Measurements from ENCODE around the gene KRT6B.
"Not testable (repeated sequence)": the region's sequence is repeated elsewhere in the genome, so short reads cannot be mapped to it uniquely, and the experiment has no call there.

The KRT6B gene

GRCh38 chr12:52496054-52496453, 44.1 kb upstream of the KRT6B start:
- no peak for TF ChIP-seq CTCF (IDR thresholded peaks at IDR 0.05; ENCODE audit: borderline replicate concordance, insufficient read depth, low read depth, low read length)
- H3K4me3 ChIP-seq (ENCODE audit: low read depth, low read length): no peak overlapping the region

- no peak for TF ChIP-seq CTCF (IDR thresholded peaks at IDR 0.05; ENCODE audit: borderline replicate concordance, insufficient read depth, low read depth, low read length)
- H3K4me3 ChIP-seq (ENCODE audit: low read depth, low read length): no peak overlapping the region
Measured at GRCh38 chr12:52495389-52495788, 43.4 kb upstream of the KRT6B start.

- no peak for TF ChIP-seq CTCF (IDR thresholded peaks at IDR 0.05; ENCODE audit: borderline replicate concordance, insufficient read depth, low read depth, low read length)
- H3K4me3 ChIP-seq (ENCODE audit: low read depth, low read length): no peak overlapping the region
Measured at GRCh38 chr12:52494518-52494917, 42.6 kb upstream of the KRT6B start.

GRCh38 chr12:52494100-52494499, 42.2 kb upstream of the KRT6B start:
- no peak overlapping the region for H3K4me3 ChIP-seq (ENCODE audit: low read depth, low read length)
- TF ChIP-seq CTCF (IDR thresholded peaks at IDR 0.05; ENCODE audit: borderline replicate concordance, insufficient read depth, low read depth, low read length): no peak

GRCh38 chr12:52493172-52493571, 41.2 kb upstream of the KRT6B start, which contains the start of gene KRT6A:
KRT6A (minus strand) TSS chr12:52493257; CDS start chr12:52493188, 69 bp downstream.
- TF ChIP-seq CTCF (IDR thresholded peaks at IDR 0.05; ENCODE audit: borderline replicate concordance, insufficient read depth, low read depth, low read length): no peak
- H3K4me3 ChIP-seq (ENCODE audit: low read depth, low read length): no peak within 1 kb of the TSS

GRCh38 chr12:52492405-52492804, 40.5 kb upstream of the KRT6B start:
- H3K4me3 ChIP-seq (ENCODE audit: low read depth, low read length): not testable (repeated sequence)

- H3K4me3 ChIP-seq (ENCODE audit: low read depth, low read length): not testable (repeated sequence)
Measured at GRCh38 chr12:52491495-52491894, 39.5 kb upstream of the KRT6B start.

- no peak for TF ChIP-seq CTCF (IDR thresholded peaks at IDR 0.05; ENCODE audit: borderline replicate concordance, insufficient read depth, low read depth, low read length)
- no peak overlapping the region for H3K4me3 ChIP-seq (ENCODE audit: low read depth, low read length)
Measured at GRCh38 chr12:52488736-52489135, 36.8 kb upstream of the KRT6B start.

GRCh38 chr12:52487744-52488443, 35.9 kb upstream of the KRT6B start:
- not testable (repeated sequence) for H3K4me3 ChIP-seq (ENCODE audit: low read depth, low read length)
